GM12878 (cell line): ENCODE results near the gene IFIH1. TPM values are rescaled to one million over a fixed set of nuclear protein-coding genes. Genes with fewer than 3 reads are reported as not detected.

Experiments
- ASH2L ChIP-seq: fragments of 300-600, 200-600 bp; sonication (generic); IDR thresholded peaks from 2 replicates; pipeline ENCODE4 v1.6.1; 2017; ENCODE audit warnings: low read depth, mild to moderate bottlenecking, borderline replicate concordance
- CBFB ChIP-seq: IDR thresholded peaks from 2 replicates; pipeline ENCODE4 v1.6.1; 2016; ENCODE audit warnings: antibody characterized with exemption, low read depth
- CHD4 ChIP-seq: fragments of 200-600 bp; sonication (generic); IDR thresholded peaks from 2 replicates; pipeline ENCODE4 v1.6.1; 2016; ENCODE audit warnings: mild to moderate bottlenecking
- CREM ChIP-seq: IDR thresholded peaks from 2 replicates; pipeline ENCODE4 v1.6.1; 2014; ENCODE audit warnings: antibody characterized with exemption, low read depth
- FOS ChIP-seq: IDR thresholded peaks from 3 replicates; pipeline ENCODE4 v1.6.1; 2011; ENCODE audit warnings: borderline replicate concordance; ENCODE audit not compliant: insufficient read length; ENCODE audit errors: extremely low read depth
- IKZF1 ChIP-seq: fragments of 450-650 bp; conservative IDR thresholded peaks from 2 replicates; pipeline ENCODE4 v1.6.1; 2017; ENCODE audit warnings: antibody characterized with exemption, mild to moderate bottlenecking
- IKZF2 ChIP-seq, 2 experiments: fragments of 450-650 bp; IDR thresholded peaks; 2 replicates each; pipeline ENCODE4 v1.6.1; 2017; ENCODE audit warnings: mild to moderate bottlenecking in 2 of 2, moderate library complexity in 2 of 2
- JUNB ChIP-seq: IDR thresholded peaks from 2 replicates; pipeline ENCODE4 v1.6.1; 2016; ENCODE audit warnings: antibody characterized with exemption, mild to moderate bottlenecking
- MYC ChIP-seq: IDR thresholded peaks from 2 replicates; pipeline ENCODE4 v1.6.1; 2011; ENCODE audit warnings: mild to moderate bottlenecking, low read length, moderate library complexity, inconsistent platforms; ENCODE audit not compliant: insufficient read depth, insufficient replicate concordance, insufficient read length, severe bottlenecking
- NBN ChIP-seq: fragments of 450-650 bp; IDR thresholded peaks from 2 replicates; pipeline ENCODE4 v1.6.1; 2016
- NFYA ChIP-seq: IDR thresholded peaks from 2 replicates; pipeline ENCODE4 v1.6.1; 2011; ENCODE audit warnings: low read depth, mild to moderate bottlenecking, low read length, improper control_type of control experiment, borderline replicate concordance
- NFYB ChIP-seq: IDR thresholded peaks from 2 replicates; pipeline ENCODE4 v1.6.1; 2011; ENCODE audit warnings: low read depth, mild to moderate bottlenecking, low read length, improper control_type of control experiment, moderate library complexity; ENCODE audit not compliant: insufficient read depth
- POLR2A ChIP-seq: IDR thresholded peaks from 2 replicates; pipeline ENCODE4 v1.6.1; 2011; ENCODE audit warnings: low read depth, mild to moderate bottlenecking, low read length
- POLR2AphosphoS5 ChIP-seq: IDR thresholded peaks from 2 replicates; pipeline ENCODE4 v1.6.1; 2011; ENCODE audit warnings: mild to moderate bottlenecking, low read length, inconsistent platforms
- POU2F2 ChIP-seq: IDR thresholded peaks from 3 replicates; pipeline ENCODE4 v1.6.1; 2011; ENCODE audit warnings: low read depth, mild to moderate bottlenecking, low read length, borderline replicate concordance
- SMAD5 ChIP-seq: IDR thresholded peaks from 2 replicates; pipeline ENCODE4 v1.6.1; 2016; ENCODE audit warnings: antibody characterized with exemption, low read depth
- SMC3 ChIP-seq: IDR thresholded peaks from 2 replicates; pipeline ENCODE4 v1.6.1; 2011; ENCODE audit warnings: low read length, improper control_type of control experiment, borderline replicate concordance
- SREBF1 ChIP-seq: IDR thresholded peaks from 2 replicates; pipeline ENCODE4 v1.6.1; 2012; ENCODE audit warnings: mild to moderate bottlenecking, low read length
- SRF ChIP-seq, 2 experiments: IDR thresholded peaks; 2 replicates each; pipeline ENCODE4 v1.6.1; 2011; ENCODE audit warnings: low read depth in 2 of 2, low read length in 2 of 2, mild to moderate bottlenecking in 1 of 2, moderate library complexity in 1 of 2
- TARDBP ChIP-seq: IDR thresholded peaks from 2 replicates; pipeline ENCODE4 v1.6.1; 2016; ENCODE audit warnings: borderline replicate concordance
- TCF3 ChIP-seq: IDR thresholded peaks from 2 replicates; pipeline ENCODE4 v1.6.1; 2012; ENCODE audit warnings: low read depth, mild to moderate bottlenecking, low read length, borderline replicate concordance; ENCODE audit not compliant: insufficient read depth
- ZNF207 ChIP-seq: fragments of 450-650 bp; IDR thresholded peaks from 2 replicates; pipeline ENCODE4 v1.6.1; 2014; ENCODE audit warnings: antibody characterized with exemption, mild to moderate bottlenecking, borderline replicate concordance
- ZNF217 ChIP-seq: fragments of 450-650 bp; IDR thresholded peaks from 2 replicates; pipeline ENCODE4 v1.6.1; 2017; ENCODE audit warnings: antibody characterized with exemption, mild to moderate bottlenecking
- ZNF622 ChIP-seq: fragments of 450-650 bp; IDR thresholded peaks from 2 replicates; pipeline ENCODE4 v1.6.1; 2017; ENCODE audit warnings: mild to moderate bottlenecking, inconsistent platforms
- polyA plus RNA-seq, 11 experiments: library from polyadenylated mRNA; depleted of rRNA in 4 of 11; unstranded in 6 of 11; stranded (reverse) in 5 of 11; fragments of >200 nt; fragmentation: Nextera tagmentation in 4 of 11; fragmentation: Illumina TruSeq in 1 of 11; extraction: Ambion mirVana in 4 of 11; extraction: Trizol in 1 of 11; gene quantifications; 1 replicate in 1 of 11; 2 replicates in 10 of 11; pipeline versions ENCODE4 v1.2.1 to v1.2.3, GENCODE V29; 2011 to 2016; ENCODE audit warnings: inconsistent platforms in 2 of 11, missing spikeins in 2 of 11, low read depth in 1 of 11
- total RNA-seq, 4 experiments: library from RNA; depleted of rRNA in 3 of 4; stranded (reverse); fragments of >200 nt in 3 of 4; fragmentation: Illumina TruSeq in 1 of 4; extraction: Trizol in 1 of 4; gene quantifications; 2 replicates each; pipeline versions ENCODE4 v1.2.1 to v1.2.3, GENCODE V29; 2013 to 2021
- TF ChIP-seq, protein P1 (sequence below): fragments of 450-650 bp; IDR thresholded peaks from 2 replicates; pipeline ENCODE4 v1.6.1; 2018; ENCODE audit warnings: borderline replicate concordance, mild to moderate bottlenecking; ENCODE audit not compliant: partially characterized antibody
- TF ChIP-seq, protein P2 (sequence below): IDR thresholded peaks from 2 replicates; pipeline ENCODE4 v1.6.1; 2011; ENCODE audit warnings: low read depth, mild to moderate bottlenecking, low read length, moderate library complexity, borderline replicate concordance; ENCODE audit errors: extremely low read depth

The IFIH1 gene
- total and polyA plus RNA-seq, 10 of the 15 experiments (the other 5 are each of a cell fraction or from before 2014, with no cell fraction given), result 12.5 to 40.9 (median 28.8) TPM

DNA sequence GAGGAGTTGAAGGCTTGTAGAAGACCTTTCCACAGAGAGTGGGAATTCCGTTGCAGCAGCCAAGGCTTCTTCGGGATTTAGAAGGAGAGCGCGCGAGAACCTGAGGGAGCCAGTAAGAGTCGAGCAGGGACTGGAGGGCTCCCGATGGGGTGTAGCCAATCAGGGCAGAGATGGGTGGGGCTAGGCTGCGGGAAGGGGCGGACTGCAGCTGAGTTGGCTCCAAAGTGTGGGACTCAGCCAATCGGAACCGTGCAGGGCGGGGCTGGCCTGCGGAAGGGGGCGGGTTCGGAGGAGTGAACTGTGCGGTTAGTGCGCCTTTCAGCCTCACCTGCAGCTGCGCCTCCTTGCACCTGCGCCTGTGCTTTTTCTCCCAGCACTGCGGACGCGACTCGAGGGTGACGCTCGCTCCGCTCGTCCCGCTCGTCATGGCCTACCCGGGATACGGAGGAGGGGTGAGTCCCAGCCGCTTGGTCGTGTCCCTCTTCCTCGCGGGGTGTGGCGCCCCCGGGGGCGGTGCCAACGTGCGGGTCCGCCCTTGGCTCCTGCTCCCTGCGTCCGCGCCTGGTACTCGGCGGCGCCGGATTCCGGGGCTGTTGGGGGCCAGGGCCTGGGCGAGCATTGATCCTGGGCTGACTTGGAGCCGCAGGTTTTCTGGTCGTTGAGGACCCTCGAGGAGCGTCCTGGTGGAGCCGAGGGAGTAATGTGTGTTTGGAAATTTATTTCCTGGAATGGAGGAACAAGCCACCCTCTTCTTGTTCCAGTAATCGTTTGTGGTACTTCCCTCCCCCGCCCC is 25.5 kb upstream of the IFIH1 start, which contains the start of gene GCA (continued):
- TF ChIP-seq FOS (no peak), SREBF1 (no peak), NFYB (peak; percentile 86), ZNF217 (no peak), ASH2L (peak; percentile 31; the same call in 1 of the 2 replicates), POLR2AphosphoS5 (peak; percentile 69), ZNF207 (peak; percentile 59; the same call in 1 of the 2 replicates), POLR2A (peak; percentile 89), SMC3 (no peak), ZNF622 (no peak), JUNB (no peak), TCF3 (peak; percentile 84), MYC (peak; percentile 49), TARDBP (no peak), SMAD5 (no peak), CHD4 (no peak), IKZF2 (IDR thresholded peaks at IDR 0.05) (peak; percentile 38 to 46), NFYA (no peak), SRF (IDR thresholded peaks at IDR 0.05; ENCODE audit: low read depth in 2 of 2, low read length in 2 of 2) (no peak), CREM (0 out of 2 replicates have a peak, but pooled peaks have one; percentile 24), IKZF1 (peak; percentile 68), CBFB (peak; percentile 57), POU2F2 (no peak), NBN (peak; percentile 79)
- TF ChIP-seq, protein P1, sequence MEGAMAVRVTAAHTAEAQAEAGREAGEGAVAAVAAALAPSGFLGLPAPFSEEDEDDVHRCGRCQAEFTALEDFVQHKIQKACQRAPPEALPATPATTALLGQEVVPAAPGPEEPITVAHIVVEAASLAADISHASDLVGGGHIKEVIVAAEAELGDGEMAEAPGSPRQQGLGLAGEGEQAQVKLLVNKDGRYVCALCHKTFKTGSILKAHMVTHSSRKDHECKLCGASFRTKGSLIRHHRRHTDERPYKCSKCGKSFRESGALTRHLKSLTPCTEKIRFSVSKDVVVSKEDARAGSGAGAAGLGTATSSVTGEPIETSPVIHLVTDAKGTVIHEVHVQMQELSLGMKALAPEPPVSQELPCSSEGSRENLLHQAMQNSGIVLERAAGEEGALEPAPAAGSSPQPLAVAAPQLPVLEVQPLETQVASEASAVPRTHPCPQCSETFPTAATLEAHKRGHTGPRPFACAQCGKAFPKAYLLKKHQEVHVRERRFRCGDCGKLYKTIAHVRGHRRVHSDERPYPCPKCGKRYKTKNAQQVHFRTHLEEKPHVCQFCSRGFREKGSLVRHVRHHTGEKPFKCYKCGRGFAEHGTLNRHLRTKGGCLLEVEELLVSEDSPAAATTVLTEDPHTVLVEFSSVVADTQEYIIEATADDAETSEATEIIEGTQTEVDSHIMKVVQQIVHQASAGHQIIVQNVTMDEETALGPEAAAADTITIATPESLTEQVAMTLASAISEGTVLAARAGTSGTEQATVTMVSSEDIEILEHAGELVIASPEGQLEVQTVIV, result no peak
- TF ChIP-seq, protein P2, sequence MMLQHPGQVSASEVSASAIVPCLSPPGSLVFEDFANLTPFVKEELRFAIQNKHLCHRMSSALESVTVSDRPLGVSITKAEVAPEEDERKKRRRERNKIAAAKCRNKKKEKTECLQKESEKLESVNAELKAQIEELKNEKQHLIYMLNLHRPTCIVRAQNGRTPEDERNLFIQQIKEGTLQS, result no peak
